A673 (cell line): ENCODE data around the gene PLK3.

ENCODE experiments used
- CTCF ChIP-seq: fragments of 300-800, 200-600 bp; sonication (generic); conservative IDR thresholded peaks from 2 replicates; pipeline ENCODE4 v1.5.1; 2017; ENCODE audit warnings: low read depth, mild to moderate bottlenecking, antibody characterized with exemption, low read length, moderate library complexity, mixed read lengths
- EZH2 ChIP-seq: fragments of 200-600 bp; sonication (generic); IDR thresholded peaks from 2 replicates; pipeline ENCODE4 v1.6.1; 2017; ENCODE audit warnings: borderline replicate concordance, low read depth, mild to moderate bottlenecking, mixed read lengths, antibody characterized with exemption, low read length; ENCODE audit not compliant: poor library complexity, severe bottlenecking

DNA sequence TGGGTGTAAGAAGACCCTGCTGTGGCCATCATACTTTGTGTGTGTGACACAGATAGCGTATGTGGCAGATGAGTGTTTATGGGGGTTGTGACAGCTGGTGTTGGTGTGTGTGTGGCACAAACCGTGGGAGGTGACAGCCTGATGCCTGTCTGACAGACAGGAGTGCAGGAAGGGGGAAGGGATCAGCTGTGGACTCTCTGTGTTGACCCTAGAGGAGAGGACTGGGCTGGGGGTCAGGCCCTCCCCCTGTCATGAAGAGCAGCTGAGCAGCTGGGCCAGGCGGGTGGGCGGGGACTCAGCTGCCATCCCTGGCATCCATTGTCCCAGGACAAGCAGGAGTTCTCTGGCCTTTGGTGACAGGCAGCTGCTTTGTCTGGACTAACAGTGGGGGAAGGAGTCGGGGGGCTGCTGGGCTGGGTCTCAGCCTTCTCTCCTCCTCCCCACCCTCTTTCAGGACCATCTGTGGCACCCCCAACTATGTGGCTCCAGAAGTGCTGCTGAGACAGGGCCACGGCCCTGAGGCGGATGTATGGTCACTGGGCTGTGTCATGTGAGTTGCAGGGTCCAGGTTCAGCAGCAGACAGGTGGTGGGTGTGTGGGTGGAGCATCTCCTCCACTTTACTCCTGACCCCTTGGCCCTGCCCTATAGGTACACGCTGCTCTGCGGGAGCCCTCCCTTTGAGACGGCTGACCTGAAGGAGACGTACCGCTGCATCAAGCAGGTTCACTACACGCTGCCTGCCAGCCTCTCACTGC, 2.3 kb downstream of the PLK3 start:
- TF ChIP-seq CTCF (no peak), EZH2 (no peak)
